Thoracic aorta (tissue), 2 donors: ENCODE data around the gene DSCAM. TPM values are rescaled to one million over a fixed set of nuclear protein-coding genes. Genes with fewer than 3 reads are reported as not detected.

Experiments
- ATAC-seq: fragments of 150-250 bp; one replicate; pipeline ENCODE4 v1.8.0; 2017; ENCODE audit warnings: low read depth; ENCODE audit not compliant: insufficient number of reproducible peaks, low FRiP score
- DNase-seq: peaks from one replicate; pipeline ENCODE4 v3.0.0-alpha.2; 2020; ENCODE audit warnings: low spot score
- H3K27ac ChIP-seq, 2 donors: fragments of 200-600 bp; sonication (generic); 1 replicate in 1 of 2; 2 replicates in 1 of 2; pipeline ENCODE4 v1.5.1; 2016; ENCODE audit warnings: mild to moderate bottlenecking in 2 of 2, moderate library complexity in 2 of 2
- H3K27me3 ChIP-seq: fragments of 200-600 bp; sonication (generic); replicated peaks from 2 replicates; pipeline ENCODE4 v1.6.0; 2016; ENCODE audit warnings: mild to moderate bottlenecking; ENCODE audit not compliant: insufficient read depth
- H3K36me3 ChIP-seq: fragments of 200-600 bp; sonication (generic); one replicate; pipeline ENCODE4 v1.5.1; 2016
- H3K4me1 ChIP-seq, 2 donors: fragments of 200-600 bp; sonication (generic); 1 replicate in 1 of 2; 2 replicates in 1 of 2; pipeline versions ENCODE4 v1.5.1 to v1.6.0; 2016; ENCODE audit warnings: low read depth in 2 of 2, mild to moderate bottlenecking in 1 of 2; ENCODE audit not compliant: control insufficient read depth in 1 of 2
- H3K4me3 ChIP-seq: fragments of 200-600 bp; sonication (generic); 2 replicates; pipeline ENCODE4 v1.5.1; 2016; ENCODE audit warnings: mild to moderate bottlenecking
- H3K9me3 ChIP-seq: fragments of 200-600 bp; sonication (generic); 2 replicates; pipeline ENCODE4 v1.5.1; 2016
- CTCF ChIP-seq: fragments of 200-600 bp; sonication (generic); IDR thresholded peaks from one replicate; pipeline ENCODE4 v1.5.1; 2019; ENCODE audit warnings: antibody characterized with exemption
- total RNA-seq, 2 donors: library from RNA; depleted of rRNA; stranded (reverse); fragments of >200 nt; gene quantifications; one replicate each; pipeline versions ENCODE4 v1.1.0 to v1.2.3, GENCODE V29; 2016

DSCAM gene
- total RNA-seq, 2 donors from 2014 or later = not detected

DNA sequence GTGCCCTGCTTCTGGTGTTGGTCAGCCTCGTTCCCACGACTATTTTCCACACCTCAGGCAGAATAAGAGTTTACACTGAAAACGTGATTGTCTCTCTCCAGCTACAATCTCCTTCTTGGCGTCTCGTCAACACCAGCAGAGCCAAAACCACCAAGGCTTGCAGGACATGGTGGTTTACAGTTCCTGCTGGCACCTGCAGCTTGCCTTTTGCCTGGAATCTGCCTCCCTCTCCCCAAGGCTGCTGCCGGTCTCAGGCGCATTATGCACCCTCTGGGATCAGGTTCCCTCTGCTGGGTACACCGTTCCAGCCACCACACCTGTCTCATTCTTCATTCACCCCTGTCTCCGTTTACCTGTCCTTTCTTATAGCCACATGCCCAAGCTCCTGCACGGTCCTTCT, 315.9 kb downstream of the DSCAM start:
- Histone ChIP-seq H3K36me3 (no peaks in the 10 kb centered on the region), H3K4me1 (no peaks in the 10 kb centered on the region), H3K9me3 (no peaks in the 10 kb centered on the region), H3K4me3 (no peak overlapping the region), H3K27ac (no peak overlapping the region), H3K27me3 (no peaks in the 10 kb centered on the region)
- ATAC-seq (no peak), DNase-seq (no peak)
- TF ChIP-seq CTCF = no peak

- H3K27me3 ChIP-seq = no peaks in the 10 kb centered on the region
- no peaks in the 10 kb centered on the region for H3K9me3 ChIP-seq
- no peak overlapping the region for H3K4me3 ChIP-seq
- no peaks in the 10 kb centered on the region for H3K36me3 ChIP-seq
- H3K4me1 ChIP-seq = no peaks in the 10 kb centered on the region
- DNase-seq (no peak), ATAC-seq (no peak)
- no peak overlapping the region for H3K27ac ChIP-seq
- TF ChIP-seq CTCF = no peak
Measured at GRCh38 chr21:40517646-40518045, 329.3 kb downstream of the DSCAM start.

GRCh38 chr21:40516335-40516734, 330.6 kb downstream of the DSCAM start:
- Histone ChIP-seq H3K4me1 (no peaks in the 10 kb centered on the region), H3K36me3 (no peaks in the 10 kb centered on the region), H3K27me3 (no peaks in the 10 kb centered on the region), H3K4me3 (no peak overlapping the region), H3K27ac (no peak overlapping the region), H3K9me3 (no peaks in the 10 kb centered on the region)
- DNase-seq (no peak), ATAC-seq (no peak)
- TF ChIP-seq CTCF = no peak

GRCh38 chr21:40512590-40512989, 334.4 kb downstream of the DSCAM start:
- no peak overlapping the region for H3K27ac ChIP-seq
- no peaks in the 10 kb centered on the region for H3K27me3 ChIP-seq
- DNase-seq (no peak), ATAC-seq (no peak)
- no peak for TF ChIP-seq CTCF
- H3K9me3 ChIP-seq = no peaks in the 10 kb centered on the region
- no peaks in the 10 kb centered on the region for H3K36me3 ChIP-seq
- no peaks in the 10 kb centered on the region for H3K4me1 ChIP-seq
- no peak overlapping the region for H3K4me3 ChIP-seq

- no peaks in the 10 kb centered on the region for H3K36me3 ChIP-seq
- H3K27ac ChIP-seq = no peak overlapping the region
- no peaks in the 10 kb centered on the region for H3K9me3 ChIP-seq
- no peak for TF ChIP-seq CTCF
- no peaks in the 10 kb centered on the region for H3K27me3 ChIP-seq
- ATAC-seq (no peak), DNase-seq (no peak)
- no peak overlapping the region for H3K4me3 ChIP-seq
- H3K4me1 ChIP-seq = no peaks in the 10 kb centered on the region
Measured at GRCh38 chr21:40507978-40508377, 339.0 kb downstream of the DSCAM start.
